SK-N-DZ (cell line): ENCODE results near the gene C15orf62.

Source experiments
- DNase-seq: peaks from one replicate; pipeline ENCODE4 v3.0.0-alpha.2; 2015; ENCODE audit warnings: low spot score
- small RNA-seq, 2 experiments: library from RNA; depleted of rRNA; stranded (forward); fragments of <200 nt; gene quantifications; one replicate each; pipeline ENCODE3, GENCODE V24; 2014

Gene C15orf62

DNA sequence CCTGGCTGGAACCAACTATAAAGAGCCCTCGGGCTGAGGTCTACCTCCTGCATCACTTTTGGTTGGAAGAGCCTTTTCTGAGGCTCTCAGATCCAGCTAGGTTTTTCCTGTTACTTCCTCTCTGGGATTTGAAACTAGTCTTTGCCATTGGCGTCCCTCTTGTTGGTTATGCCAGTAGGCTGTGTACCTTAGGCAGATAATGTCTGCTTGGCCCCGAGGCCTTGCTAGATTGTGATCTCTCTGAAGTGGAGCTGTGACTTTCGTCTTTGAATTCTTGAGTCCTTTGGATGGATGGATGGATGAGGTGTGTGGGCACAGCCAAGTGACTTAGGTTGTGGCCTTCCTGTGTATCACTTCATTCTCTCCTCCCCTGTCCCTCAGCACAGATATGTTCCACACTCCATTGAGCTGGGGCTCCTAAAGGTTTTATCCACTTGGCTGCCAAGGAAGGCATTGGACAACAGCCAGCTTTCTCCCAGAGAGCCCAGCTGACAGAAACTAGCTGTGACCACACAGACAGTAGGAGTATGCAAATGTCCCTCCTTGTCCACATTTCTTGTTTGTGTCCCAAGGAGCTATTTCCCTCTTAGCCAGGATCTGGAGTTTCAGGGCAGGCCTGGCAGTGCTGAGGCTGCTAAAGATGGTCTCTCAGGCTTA, 45.4 kb downstream of the C15orf62 start:
- no peak for DNase-seq

GRCh38 chr15:40819048-40819447, 49.3 kb downstream of the C15orf62 start:
- DNase-seq: no peak

DNA sequence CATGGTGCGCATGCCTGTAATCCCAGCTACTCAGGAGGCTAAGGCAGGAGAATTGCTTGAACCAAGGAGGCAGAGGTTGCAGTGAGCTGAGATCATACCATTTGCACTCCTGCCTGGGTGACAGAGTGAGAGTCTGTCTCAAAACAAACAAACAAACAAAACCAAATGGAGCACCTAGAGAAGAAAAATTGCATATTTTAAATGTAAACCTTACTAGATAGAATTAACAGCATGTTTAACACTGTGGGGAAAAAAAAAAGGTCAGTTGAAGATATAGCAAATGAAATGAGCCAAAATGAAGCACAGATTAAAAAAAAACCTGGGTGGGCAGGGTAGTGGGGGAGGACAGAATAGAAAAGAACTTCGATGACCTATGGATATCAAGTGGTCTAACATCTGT, 51.4 kb downstream of the C15orf62 start:
- DNase-seq: no peak

Small RNA genes lying within 50 kb of the gene (small RNA-seq; reads per million reads assigned to genes)
- 0 reads per million in 2 experiments for gene SUMO2P15
